ENCODE data around the gene SAYSD1.

DNA sequence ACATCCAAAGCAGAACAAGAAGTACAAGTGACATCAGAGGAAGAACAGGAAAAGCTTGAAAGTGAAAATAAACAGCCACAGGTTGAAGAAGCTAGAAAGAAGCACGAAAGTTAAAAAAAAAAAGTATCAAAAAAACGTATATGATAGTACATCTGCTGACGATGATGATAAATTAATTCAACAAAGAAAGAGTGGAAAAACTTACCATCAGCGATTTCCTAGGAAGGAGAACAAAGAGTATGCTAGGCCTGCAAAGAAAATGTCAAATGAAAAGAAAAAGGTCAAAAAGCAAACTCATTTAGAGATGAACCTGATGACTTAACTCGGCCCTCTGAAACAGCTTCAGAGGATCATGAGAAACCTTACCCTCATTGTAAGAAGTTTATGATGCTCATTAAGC, 3.7 kb downstream of the SAYSD1 start:
- TF ChIP-seq POLR2A (IDR thresholded peaks at IDR 0.05), result no peak
- TF ChIP-seq, protein P1, sequence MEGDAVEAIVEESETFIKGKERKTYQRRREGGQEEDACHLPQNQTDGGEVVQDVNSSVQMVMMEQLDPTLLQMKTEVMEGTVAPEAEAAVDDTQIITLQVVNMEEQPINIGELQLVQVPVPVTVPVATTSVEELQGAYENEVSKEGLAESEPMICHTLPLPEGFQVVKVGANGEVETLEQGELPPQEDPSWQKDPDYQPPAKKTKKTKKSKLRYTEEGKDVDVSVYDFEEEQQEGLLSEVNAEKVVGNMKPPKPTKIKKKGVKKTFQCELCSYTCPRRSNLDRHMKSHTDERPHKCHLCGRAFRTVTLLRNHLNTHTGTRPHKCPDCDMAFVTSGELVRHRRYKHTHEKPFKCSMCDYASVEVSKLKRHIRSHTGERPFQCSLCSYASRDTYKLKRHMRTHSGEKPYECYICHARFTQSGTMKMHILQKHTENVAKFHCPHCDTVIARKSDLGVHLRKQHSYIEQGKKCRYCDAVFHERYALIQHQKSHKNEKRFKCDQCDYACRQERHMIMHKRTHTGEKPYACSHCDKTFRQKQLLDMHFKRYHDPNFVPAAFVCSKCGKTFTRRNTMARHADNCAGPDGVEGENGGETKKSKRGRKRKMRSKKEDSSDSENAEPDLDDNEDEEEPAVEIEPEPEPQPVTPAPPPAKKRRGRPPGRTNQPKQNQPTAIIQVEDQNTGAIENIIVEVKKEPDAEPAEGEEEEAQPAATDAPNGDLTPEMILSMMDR (IDR thresholded peaks at IDR 0.05), result no peak

All from lower leg skin (tissue), 3 donors.